ENCODE results near the gene GCK. TPM values are rescaled to one million over a fixed set of nuclear protein-coding genes. Genes with fewer than 3 reads are reported as not detected.
A peak's percentile ranks its signal among the peaks of the same experiment; 100 is the strongest.

GCK gene
- total RNA-seq, 4 donors from 2014 or later = not detected

GRCh38 chr7:44186736-44187135 lies 2.5 kb downstream of the GCK start:
- no peaks in the 10 kb centered on the region for H3K27me3 ChIP-seq
- H3K9me3 ChIP-seq = peaks cover 0 to 4% (median 0%) of the 10 kb centered on the region in 4 donors
- DNase-seq = peak in 1 of 3 donors; percentile 6
- no peak overlapping the region for H3K27ac ChIP-seq
- no peaks in the 10 kb centered on the region for H3K4me1 ChIP-seq
- TF ChIP-seq POLR2A (IDR thresholded peaks at IDR 0.05) = no peak
- TF ChIP-seq, protein P1, sequence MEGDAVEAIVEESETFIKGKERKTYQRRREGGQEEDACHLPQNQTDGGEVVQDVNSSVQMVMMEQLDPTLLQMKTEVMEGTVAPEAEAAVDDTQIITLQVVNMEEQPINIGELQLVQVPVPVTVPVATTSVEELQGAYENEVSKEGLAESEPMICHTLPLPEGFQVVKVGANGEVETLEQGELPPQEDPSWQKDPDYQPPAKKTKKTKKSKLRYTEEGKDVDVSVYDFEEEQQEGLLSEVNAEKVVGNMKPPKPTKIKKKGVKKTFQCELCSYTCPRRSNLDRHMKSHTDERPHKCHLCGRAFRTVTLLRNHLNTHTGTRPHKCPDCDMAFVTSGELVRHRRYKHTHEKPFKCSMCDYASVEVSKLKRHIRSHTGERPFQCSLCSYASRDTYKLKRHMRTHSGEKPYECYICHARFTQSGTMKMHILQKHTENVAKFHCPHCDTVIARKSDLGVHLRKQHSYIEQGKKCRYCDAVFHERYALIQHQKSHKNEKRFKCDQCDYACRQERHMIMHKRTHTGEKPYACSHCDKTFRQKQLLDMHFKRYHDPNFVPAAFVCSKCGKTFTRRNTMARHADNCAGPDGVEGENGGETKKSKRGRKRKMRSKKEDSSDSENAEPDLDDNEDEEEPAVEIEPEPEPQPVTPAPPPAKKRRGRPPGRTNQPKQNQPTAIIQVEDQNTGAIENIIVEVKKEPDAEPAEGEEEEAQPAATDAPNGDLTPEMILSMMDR (IDR thresholded peaks at IDR 0.05) = no peak
- no peak overlapping the region for H3K4me3 ChIP-seq
- no peaks in the 10 kb centered on the region for H3K36me3 ChIP-seq

DNA sequence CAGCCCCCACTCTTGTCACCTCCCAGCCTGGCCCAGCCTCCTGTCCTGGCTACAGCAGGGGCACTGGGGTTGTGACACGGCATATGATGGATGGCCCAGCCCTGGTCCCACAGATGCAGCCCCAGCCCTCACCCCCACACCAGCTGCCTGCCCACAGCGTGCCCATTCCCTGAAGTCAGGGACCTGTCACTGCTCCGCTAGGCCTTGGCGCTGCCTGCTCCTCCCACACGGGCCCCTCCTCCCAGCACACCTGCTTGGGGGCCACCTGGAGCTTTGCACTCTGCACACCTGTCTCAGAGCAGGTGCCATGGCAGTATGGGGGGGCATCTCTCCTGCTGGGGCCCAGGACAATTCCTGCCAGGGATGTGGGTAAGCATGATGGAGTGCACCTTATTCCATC lies 3.5 kb downstream of the GCK start:
- Histone ChIP-seq H3K27me3 (no peaks in the 10 kb centered on the region), H3K27ac (no peak overlapping the region), H3K36me3 (no peaks in the 10 kb centered on the region), H3K4me1 (no peaks in the 10 kb centered on the region), H3K9me3 (peaks cover 0 to 4% (median 0%) of the 10 kb centered on the region in 4 donors), H3K4me3 (no peak overlapping the region)
- no peak for TF ChIP-seq POLR2A (IDR thresholded peaks at IDR 0.05)
- TF ChIP-seq, protein P1 (IDR thresholded peaks at IDR 0.05) = no peak
- DNase-seq = no peak

GRCh38 chr7:44184873-44185446 lies 4.3 kb downstream of the GCK start:
- no peaks in the 10 kb centered on the region for H3K27me3 ChIP-seq
- DNase-seq = no peak
- H3K4me1 ChIP-seq = no peaks in the 10 kb centered on the region
- H3K9me3 ChIP-seq = peaks cover 0 to 4% (median 0%) of the 10 kb centered on the region in 4 donors
- no peaks in the 10 kb centered on the region for H3K36me3 ChIP-seq
- TF ChIP-seq, protein P1 (IDR thresholded peaks at IDR 0.05) = no peak
- TF ChIP-seq POLR2A (IDR thresholded peaks at IDR 0.05) = no peak
- H3K4me3 ChIP-seq = no peak overlapping the region
- no peak overlapping the region for H3K27ac ChIP-seq

DNA sequence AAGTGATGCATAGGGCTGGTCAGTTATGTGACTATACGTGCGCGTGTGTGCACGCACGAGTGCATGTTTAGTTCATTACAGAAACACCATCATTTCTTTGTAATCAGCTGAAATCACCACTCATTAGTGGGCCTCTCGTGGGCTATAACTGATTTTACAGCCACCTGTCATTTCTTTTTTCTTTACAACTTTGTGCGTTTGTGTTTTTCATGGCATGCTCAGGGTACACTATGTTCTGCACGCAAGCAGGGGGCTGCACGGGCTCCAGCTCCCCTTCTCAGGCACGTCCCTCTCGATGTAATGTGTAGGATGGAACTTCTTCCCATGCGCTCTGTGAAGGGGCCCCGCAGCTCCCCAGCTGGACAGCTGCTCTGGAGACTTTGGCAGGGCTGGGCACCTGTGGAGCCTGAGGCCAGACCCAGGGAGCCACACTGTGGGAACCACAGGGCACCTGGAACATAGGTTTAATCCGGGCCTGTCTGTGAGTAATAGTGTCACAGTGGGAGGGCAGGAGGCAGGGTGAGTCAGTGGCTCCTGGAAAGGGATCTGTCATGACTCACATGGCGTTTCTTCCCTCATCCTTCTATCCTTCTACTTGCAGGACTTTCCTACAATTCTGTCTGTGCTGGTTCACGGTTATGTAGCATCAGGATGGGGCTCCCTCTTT lies 4.9 kb downstream of the GCK start:
- no peaks in the 10 kb centered on the region for H3K36me3 ChIP-seq
- peaks cover 0 to 4% (median 0%) of the 10 kb centered on the region in 4 donors for H3K9me3 ChIP-seq
- no peak overlapping the region for H3K4me3 ChIP-seq
- DNase-seq = no peak
- no peaks in the 10 kb centered on the region for H3K4me1 ChIP-seq
- no peak overlapping the region for H3K27ac ChIP-seq
- TF ChIP-seq POLR2A (IDR thresholded peaks at IDR 0.05) = no peak
- TF ChIP-seq, protein P1 (IDR thresholded peaks at IDR 0.05) = no peak
- H3K27me3 ChIP-seq = no peaks in the 10 kb centered on the region

- peaks cover 0 to 4% (median 0%) of the 10 kb centered on the region in 4 donors for H3K9me3 ChIP-seq
- TF ChIP-seq POLR2A (IDR thresholded peaks at IDR 0.05) = no peak
- TF ChIP-seq, protein P1 (IDR thresholded peaks at IDR 0.05) = no peak
- no peak overlapping the region for H3K27ac ChIP-seq
- H3K27me3 ChIP-seq = no peaks in the 10 kb centered on the region
- H3K4me3 ChIP-seq = no peak overlapping the region
- H3K36me3 ChIP-seq = no peaks in the 10 kb centered on the region
- no peaks in the 10 kb centered on the region for H3K4me1 ChIP-seq
- DNase-seq = no peak
Observed at GRCh38 chr7:44183386-44183785, 5.9 kb downstream of the GCK start.

All from Peyer's patch (tissue), 4 donors.